Stimulated activated CD8-positive, alpha-beta memory T cell treated with anti-CD3 and anti-CD28 coated beads, Interleukin-15, amount 100 ng/mL, for 4 hours (primary cell): ENCODE measurements around the gene LRRC8C.

ENCODE experiments used
- DNase-seq, 2 donors: peaks; one replicate each; pipeline ENCODE4 v3.0.0-alpha.2; 2020; ENCODE audit warnings: low read depth in 2 of 2

Gene LRRC8C

GRCh38 chr1:89633248-89633799, 404 bp downstream of the LRRC8C start:
- DNase-seq = peak; percentile 33 to 35

DNA sequence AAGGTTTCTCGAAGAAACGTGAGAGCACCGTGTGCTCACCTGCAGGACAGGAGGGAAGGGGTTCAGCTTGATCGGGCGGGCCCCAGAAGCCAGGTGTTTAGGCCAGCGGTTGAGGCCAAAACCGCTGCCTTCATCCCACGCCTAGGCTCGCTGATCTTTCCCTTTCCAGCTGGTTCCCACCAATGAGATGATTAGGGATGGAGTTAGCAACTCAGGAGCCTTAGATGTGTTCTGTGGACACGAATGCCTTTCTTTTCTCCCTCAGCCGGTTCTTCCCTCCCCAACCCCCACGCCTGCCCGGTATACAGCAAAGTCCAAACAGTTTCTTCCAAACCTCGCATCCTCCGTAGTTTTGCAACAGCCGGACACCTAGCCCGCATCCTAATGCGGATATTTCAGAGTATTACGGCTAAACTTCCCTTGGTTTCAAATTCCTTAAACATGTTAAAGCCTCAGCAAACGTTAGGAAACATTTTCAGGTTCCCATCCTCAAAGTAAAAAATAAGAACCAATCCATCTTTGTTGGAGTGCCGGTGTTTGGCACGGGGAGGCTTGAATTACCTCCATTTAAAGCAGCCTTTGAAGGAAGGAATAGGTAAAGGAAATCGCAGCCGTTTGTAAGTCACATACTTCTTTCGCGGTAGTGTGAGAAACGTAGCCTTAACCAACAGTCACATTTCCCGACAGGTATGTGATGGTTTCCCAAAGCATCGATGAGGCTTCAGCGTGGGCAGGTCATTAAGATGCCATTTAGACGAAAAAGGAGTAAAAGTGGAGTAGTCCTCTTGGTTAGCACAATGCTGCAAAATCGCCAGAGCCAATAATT, 1.1 kb downstream of the LRRC8C start:
- DNase-seq = peak in 1 of 2 donors; percentile 29

DNA sequence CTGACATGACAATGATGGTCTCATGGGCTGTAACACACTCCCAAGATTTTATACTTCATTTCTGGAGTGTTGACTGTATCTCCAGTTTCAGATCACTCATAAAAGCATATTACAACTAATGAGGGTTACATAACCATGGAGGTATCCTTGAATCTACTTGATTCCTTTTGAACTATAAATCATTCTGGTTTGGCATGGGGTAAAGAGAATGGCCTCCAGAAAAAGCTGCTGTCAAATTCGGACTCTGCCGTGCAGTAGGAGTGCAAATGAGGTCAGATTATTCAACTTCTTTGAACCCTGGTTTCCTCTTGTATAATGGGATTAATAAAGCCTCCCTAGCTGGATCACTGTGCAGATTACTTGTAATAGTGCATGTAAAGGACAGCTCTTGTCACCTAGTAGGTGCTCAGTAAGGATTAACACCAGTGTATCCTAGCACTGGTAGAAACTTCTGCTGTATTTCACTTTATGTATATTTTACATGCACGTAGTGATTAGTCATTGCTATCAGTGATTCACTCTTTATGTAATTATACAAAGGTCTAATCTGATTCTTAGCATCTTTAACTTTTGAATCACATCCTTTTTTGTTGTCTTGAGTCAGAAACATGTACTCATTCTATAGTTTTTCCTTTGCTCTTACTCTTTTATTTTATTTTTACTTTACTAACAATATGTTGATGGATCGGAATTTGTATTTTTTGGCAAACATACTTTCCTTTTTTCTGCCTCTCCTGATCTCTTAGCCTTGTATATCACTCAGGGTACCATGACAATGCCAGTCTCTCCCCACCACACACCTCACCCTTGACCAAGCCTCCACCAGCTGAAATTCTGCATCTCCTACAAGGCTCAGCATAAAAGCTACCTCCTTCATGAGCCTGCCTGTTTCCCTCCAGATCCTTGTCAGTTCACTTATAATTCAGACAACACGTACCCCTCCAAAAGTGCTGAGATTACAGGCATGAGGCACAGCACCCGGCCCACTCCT, 3.2 kb downstream of the LRRC8C start:
- no peak for DNase-seq

DNA sequence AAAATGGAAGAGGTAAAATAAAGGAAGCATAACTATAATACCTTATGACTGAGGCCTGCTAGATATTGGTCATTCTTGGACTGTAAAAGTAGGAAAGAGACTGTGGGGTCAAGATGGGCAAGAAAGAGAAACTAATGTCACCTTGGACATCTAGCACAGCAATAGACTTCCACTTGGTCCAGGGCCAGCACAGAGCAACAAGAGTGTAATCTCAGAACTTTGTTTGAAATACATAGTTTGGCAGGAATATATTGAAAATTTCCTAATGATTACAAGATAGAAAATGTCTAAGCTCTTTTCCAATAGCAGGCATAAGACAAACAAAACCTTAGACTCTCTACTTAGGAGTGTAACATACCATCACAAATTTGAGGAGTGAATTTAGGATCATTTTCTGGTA, 4.6 kb downstream of the LRRC8C start:
- DNase-seq = no peak

DNA sequence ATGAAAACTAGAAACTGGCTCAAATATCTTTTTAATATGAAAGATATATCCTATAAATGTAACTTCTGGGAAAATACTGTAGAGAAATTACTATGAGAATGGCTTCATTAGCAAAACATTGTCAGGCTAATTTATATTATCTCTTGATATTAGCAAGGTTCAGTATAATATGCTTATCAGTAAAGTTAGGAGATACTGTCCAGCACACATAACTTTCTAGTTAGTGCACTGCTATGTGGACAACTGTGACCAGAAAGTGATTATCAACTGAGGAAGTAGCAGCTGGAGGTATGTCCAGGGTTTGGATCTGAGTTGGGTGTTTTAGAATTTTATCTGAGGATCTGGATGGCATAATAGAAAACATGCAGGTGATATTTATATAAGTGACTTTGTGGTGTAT, 7.5 kb downstream of the LRRC8C start:
- no peak for DNase-seq

GRCh38 chr1:89641781-89642180, 8.9 kb downstream of the LRRC8C start:
- DNase-seq = no peak

DNA sequence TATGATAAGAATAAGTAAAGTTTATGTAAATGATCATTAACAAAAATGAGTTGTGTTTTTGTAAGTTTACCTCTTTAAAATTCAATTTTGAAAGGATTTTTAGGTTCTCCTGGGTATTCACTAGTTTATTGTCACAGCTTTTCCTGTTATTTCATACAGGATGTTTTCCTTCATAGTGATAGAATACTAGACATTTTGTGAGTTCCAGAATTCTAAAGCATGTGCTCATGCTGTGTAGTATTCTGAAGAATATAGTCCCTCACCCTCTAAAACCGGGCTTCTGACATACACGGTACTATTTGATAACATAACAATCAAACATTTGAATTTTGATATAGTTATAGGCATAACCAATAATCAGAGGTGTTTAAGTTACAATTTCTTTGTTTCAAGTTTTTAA, 10.7 kb downstream of the LRRC8C start:
- DNase-seq = no peak

- DNase-seq = no peak
Measured at GRCh38 chr1:89644119-89644814, 11.3 kb downstream of the LRRC8C start.

- DNase-seq = no peak
Measured at GRCh38 chr1:89646259-89646658, 13.3 kb downstream of the LRRC8C start.

GRCh38 chr1:89649783-89650182, 16.9 kb downstream of the LRRC8C start:
- DNase-seq = no peak

DNA sequence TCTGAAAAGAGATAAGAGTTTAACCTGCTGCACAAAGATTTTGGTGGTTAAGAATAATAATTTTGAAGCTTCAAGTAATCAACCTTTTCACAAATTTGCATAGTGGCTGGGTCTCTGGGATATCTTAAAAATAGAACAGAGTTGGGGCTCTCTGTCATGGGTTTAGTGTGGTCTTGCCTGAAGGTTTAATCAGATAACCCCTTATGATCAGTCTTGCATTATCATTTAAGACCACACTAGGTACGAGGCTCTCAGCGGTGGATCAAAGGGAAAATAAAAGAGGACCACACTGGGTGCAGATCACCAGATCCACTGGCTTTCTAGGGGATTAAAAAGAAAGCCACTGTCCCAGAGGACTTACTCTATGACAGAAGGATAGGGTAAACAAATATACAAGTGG, 19.5 kb downstream of the LRRC8C start:
- DNase-seq = no peak

GRCh38 chr1:89657886-89658285, 25.0 kb downstream of the LRRC8C start:
- DNase-seq = no peak

DNA sequence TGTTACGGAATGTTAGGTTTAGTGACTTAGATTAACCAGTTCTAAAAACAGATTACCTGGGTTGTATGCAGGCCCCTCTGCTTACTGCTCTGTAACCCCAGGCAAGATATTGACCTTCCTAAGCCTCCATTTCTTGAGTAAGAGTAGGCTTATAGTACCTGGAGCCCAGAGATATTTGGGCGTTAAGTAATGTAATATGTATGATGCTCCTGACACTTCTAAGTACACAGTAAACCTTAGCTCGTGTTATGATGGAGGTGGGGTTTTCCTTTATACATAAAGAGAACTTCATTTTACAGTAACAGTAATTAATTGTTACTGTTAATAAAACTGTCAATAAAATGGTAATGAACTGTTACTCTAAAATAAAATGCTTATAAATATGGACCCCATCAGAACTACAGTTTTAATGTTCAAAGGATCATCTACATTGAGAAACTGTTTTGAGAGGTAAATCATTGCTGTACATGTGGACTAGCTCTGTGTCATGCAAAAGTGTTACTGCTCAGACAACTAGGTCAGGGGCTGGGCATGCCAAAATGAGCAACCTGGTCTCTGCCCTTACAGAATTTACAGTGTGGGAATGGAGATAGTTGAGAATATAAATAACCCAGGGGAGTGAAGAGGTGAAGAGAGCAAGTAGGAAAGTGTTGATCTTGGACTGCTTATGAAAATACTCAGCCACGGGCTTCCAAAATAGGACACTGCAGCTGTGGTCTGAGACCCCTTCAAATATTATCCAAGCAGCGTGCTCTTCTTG, 26.6 kb downstream of the LRRC8C start:
- DNase-seq = no peak

DNA sequence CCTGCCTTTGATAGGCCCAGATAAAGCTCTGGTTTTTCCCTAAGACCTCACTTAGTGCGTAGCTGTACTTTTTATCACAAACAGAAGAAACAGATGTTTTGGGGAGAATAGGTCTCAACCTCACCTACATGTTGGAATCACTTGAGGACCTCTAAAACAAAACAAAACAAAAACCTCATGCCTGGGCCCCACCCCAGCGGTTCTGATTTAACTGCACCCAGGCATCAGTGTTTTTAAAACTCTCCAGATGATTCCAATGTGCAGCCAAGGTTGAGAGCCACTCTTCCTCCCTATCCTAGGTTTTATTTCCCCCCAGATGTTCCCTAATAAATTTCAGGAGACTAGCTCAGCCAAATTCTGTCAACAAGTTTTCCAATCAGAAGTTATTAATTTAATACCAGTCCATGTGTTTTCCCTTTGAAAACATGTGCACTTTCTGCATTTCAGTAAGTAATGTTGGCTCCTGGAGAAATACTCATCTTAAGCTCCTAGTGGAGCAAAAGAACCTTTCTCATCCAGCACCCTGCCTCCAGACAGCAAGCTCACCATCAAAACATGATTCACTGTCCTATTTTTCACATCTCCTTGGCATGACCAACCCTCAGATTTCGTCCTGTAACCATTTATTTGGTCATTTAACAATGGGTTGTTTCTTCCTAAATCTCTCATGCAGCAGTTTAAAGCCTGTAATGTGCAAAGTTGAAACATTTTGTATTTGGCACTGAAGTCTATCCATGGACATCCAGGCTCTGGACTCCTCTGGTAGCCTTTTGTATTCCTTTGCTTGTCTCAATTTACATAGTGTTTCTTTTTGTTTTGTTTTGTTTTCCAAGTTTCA, 27.5 kb downstream of the LRRC8C start:
- no peak for DNase-seq

GRCh38 chr1:89665941-89666340, 33.0 kb downstream of the LRRC8C start:
- no peak for DNase-seq

GRCh38 chr1:89666640-89667039, 33.7 kb downstream of the LRRC8C start:
- no peak for DNase-seq

GRCh38 chr1:89667691-89668090, 34.8 kb downstream of the LRRC8C start:
- DNase-seq = no peak

- no peak for DNase-seq
Measured at GRCh38 chr1:89668961-89669360, 36.0 kb downstream of the LRRC8C start.

DNA sequence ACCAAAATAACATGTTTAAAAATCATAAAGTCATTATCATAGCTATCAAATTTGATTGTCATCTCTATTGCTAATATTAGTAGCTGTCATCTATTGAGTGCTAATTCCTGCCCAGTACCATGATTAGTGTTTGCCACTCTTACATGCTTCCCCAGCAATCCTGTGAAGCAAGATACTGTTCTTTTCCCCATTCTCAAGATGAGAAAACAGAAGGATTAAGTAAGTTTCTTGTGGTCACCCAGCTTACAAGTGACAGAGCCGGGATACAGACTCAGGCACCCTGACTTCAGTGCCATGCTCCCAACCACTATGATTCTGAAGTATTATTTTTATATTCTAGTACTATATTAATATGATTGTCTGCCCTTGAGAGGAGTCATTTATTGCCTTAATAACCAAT, 36.5 kb downstream of the LRRC8C start:
- no peak for DNase-seq

GRCh38 chr1:89670163-89670562, 37.2 kb downstream of the LRRC8C start:
- no peak for DNase-seq
